Panc1 (cell line): Measurements from ENCODE around the gene CUX1. TPM values are rescaled to one million over a fixed set of nuclear protein-coding genes. Genes with fewer than 3 reads are reported as not detected.

ENCODE experiments used
- ATAC-seq: fragments of 200-7000 bp; cut with Tn5 transposase; 2 replicates; pipeline ENCODE4 v1.9.1; 2020; ENCODE audit warnings: mild to moderate bottlenecking, moderate library complexity
- BruUV-seq: library from RNA; stranded (reverse); fragments of 400-500 nt; replicated peaks from 2 replicates; lab custom pipeline; 2021; lab: Mats Ljungman, UMichigan
- CTCF ChIA-PET: fragments of 300-600 bp; sonication (Branson Sonifier 250); formaldehyde crosslinking; loops from one replicate; lab custom pipeline; 2022; ENCODE audit warnings: antibody characterized with exemption; lab: Charles Lee
- POLR2A ChIA-PET: fragments of 300-600 bp; sonication (Branson Sonifier 250); formaldehyde crosslinking; loops from one replicate; lab custom pipeline; 2022; ENCODE audit warnings: antibody characterized with exemption; lab: Charles Lee
- DNase-seq: peaks from one replicate; pipeline ENCODE4 v3.0.0-alpha.2; 2010; ENCODE audit warnings: low read depth, low spot score
- H3K27ac ChIP-seq: 2 replicates; pipeline ENCODE4 v1.5.1; 2011; ENCODE audit warnings: mild to moderate bottlenecking, low read length, inconsistent platforms
- H3K27me3 ChIP-seq: fragments of 200-500 bp; sonication (Bioruptor generic); 2 replicates; pipeline ENCODE4 v1.6.0; 2014; ENCODE audit warnings: low read length, inconsistent platforms; ENCODE audit not compliant: control insufficient read depth, insufficient read depth
- H3K36me3 ChIP-seq: fragments of 200-500 bp; sonication (Bioruptor generic); 2 replicates; pipeline ENCODE4 v1.5.1; 2014; ENCODE audit warnings: inconsistent platforms, mild to moderate bottlenecking, low read length, moderate library complexity; ENCODE audit not compliant: control insufficient read depth, insufficient read depth
- H3K4me1 ChIP-seq: 2 replicates; pipeline ENCODE4 v1.5.1; 2011; ENCODE audit warnings: inconsistent platforms, mild to moderate bottlenecking, low read length, moderate library complexity; ENCODE audit not compliant: control insufficient read depth, insufficient read depth
- H3K4me3 ChIP-seq, 2 experiments: 2 replicates each; pipeline ENCODE4 v1.5.1; 2011 to 2012; ENCODE audit warnings: low read depth in 2 of 2, low read length in 2 of 2, mild to moderate bottlenecking in 2 of 2, inconsistent platforms in 1 of 2, moderate library complexity in 1 of 2
- H3K9me3 ChIP-seq: fragments of 200-500 bp; sonication (Bioruptor generic); 2 replicates; pipeline ENCODE4 v1.5.1; 2014; ENCODE audit warnings: low read depth, mild to moderate bottlenecking, inconsistent platforms, low read length, moderate library complexity; ENCODE audit not compliant: control insufficient read depth, insufficient read depth
- CTCF ChIP-seq: fragments of 450-650 bp; IDR thresholded peaks from 2 replicates; pipeline ENCODE4 v1.5.1; 2017; ENCODE audit warnings: mild to moderate bottlenecking
- POLR2AphosphoS5 ChIP-seq: IDR thresholded peaks from 2 replicates; pipeline ENCODE4 v1.6.1; 2012; ENCODE audit warnings: mild to moderate bottlenecking, low read depth, low read length, moderate library complexity
- REST ChIP-seq, 2 experiments: IDR thresholded peaks; 2 replicates each; pipeline ENCODE4 v1.6.1; 2011 to 2012; ENCODE audit warnings: low read depth in 2 of 2, control low read depth in 1 of 2, low read length in 1 of 2, mild to moderate bottlenecking in 1 of 2, moderate library complexity in 1 of 2; ENCODE audit not compliant: insufficient read depth in 1 of 2
- SIN3A ChIP-seq: IDR thresholded peaks from 2 replicates; pipeline ENCODE4 v1.6.1; 2012; ENCODE audit warnings: low read depth, mild to moderate bottlenecking, low read length, moderate library complexity, borderline replicate concordance; ENCODE audit not compliant: insufficient read depth
- TCF7L2 ChIP-seq: IDR thresholded peaks from 2 replicates; pipeline ENCODE4 v1.6.1; 2011; ENCODE audit warnings: mild to moderate bottlenecking, low read depth, low read length, inconsistent platforms
- in situ Hi-C: cut with HindIII; loops from 2 replicates; pipeline ENCODE4 v1.10.0; 2016; ENCODE audit warnings: low sequenced_read_pairs, low pct_unique_long_range_greater_than_20kb
- intact Hi-C: fragments of 100-400 bp; cut with micrococcal nuclease; formaldehyde crosslinking; loops from one replicate; pipeline ENCODE4 v1.10.0; 2022; ENCODE audit not compliant: unreplicated experiment
- total RNA-seq: library from RNA; stranded (reverse); gene quantifications from one replicate; pipeline ENCODE4 v1.2.1, GENCODE V29; 2021; ENCODE audit not compliant: unreplicated experiment

Gene CUX1
- total RNA-seq, 1 experiment from 2014 or later, result 50.9 TPM

DNA sequence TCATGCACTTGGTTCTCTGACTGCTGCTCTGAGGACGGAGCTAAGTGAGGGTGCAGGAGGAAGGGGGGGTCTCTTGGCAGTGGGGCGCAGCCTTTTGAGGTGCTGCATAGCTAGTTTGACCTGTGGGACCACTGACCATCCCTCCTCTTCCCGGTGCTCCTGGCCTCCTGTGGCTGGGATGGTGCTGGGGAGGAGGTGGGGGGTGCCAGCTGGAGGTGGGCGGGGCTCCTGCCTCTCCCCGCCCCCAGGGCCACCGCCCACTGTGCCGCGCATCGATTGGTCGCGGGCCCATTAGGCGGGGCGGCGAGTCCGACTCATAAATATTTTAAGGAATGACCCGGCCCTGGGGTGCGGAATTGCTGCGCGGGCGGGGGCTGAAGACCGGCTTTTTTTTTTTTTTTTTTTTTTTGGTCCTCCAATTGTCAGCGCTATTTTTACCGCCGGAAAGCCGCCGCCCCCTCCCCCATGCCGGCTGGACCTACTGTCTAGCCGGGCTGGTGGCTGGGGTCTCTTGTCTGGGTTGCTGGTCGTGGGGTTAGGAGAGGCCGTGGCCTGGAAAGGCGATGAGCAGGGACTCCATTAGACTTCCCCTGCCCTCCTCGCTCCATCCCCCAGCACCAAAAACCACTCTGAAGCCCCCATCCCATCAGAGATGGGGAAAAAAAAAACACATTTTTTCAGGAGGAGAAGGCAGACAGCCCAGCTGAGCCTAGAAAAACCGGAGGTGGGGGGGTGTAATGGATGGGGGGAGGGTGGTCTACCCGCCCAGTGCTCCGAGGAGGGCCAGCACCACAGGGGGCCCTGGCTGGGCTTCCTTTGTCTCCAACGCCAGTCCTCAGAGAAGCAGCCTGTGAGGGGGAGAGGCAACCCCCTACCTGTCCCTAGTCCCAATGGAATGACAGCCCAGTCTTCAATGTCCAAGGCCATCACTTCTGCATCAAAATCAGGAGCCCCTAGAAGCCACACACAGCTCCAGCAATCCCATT, 475.7 kb downstream of the CUX1 start:
- intact Hi-C loops (no loop called here), in situ Hi-C loops (no loop called here)
- H3K4me1 ChIP-seq, result no peaks in the 10 kb centered on the region
- ChIA-PET CTCF (no interaction called here), POLR2A (interaction anchor here (0.7 kb wide), 1 partner anchor 70 kb away, joined by 12 read pairs; no protein-coding TSS in a partner anchor)
- TF ChIP-seq SIN3A, result no peak
- TF ChIP-seq POLR2AphosphoS5, result no peak
- TF ChIP-seq REST (IDR thresholded peaks at IDR 0.05; ENCODE audit: insufficient read depth in 1 of 2, low read depth in 2 of 2, low read length in 1 of 2), result no peak
- TF ChIP-seq CTCF, result no peak
- TF ChIP-seq TCF7L2, result no peak
- H3K27me3 ChIP-seq, result no peaks in the 10 kb centered on the region
- no peak overlapping the region for H3K27ac ChIP-seq
- H3K9me3 ChIP-seq, result no peaks in the 10 kb centered on the region
- no peaks in the 10 kb centered on the region for H3K36me3 ChIP-seq
- ATAC-seq, result no peak
- no peak overlapping the region for H3K4me3 ChIP-seq
- no TSS peak for BruUV-seq
- no peak for DNase-seq

GRCh38 chr7:102294589-102294988, 477.2 kb downstream of the CUX1 start:
- no peak overlapping the region for H3K4me3 ChIP-seq
- ATAC-seq, result no peak
- no peaks in the 10 kb centered on the region for H3K27me3 ChIP-seq
- intact Hi-C loops, result no loop called here
- no peaks in the 10 kb centered on the region for H3K9me3 ChIP-seq
- DNase-seq, result no peak
- no peak overlapping the region for H3K27ac ChIP-seq
- no peaks in the 10 kb centered on the region for H3K36me3 ChIP-seq
- ChIA-PET CTCF (no interaction called here), POLR2A (no interaction called here)
- TF ChIP-seq CTCF (no peak), SIN3A (no peak), REST (IDR thresholded peaks at IDR 0.05; ENCODE audit: insufficient read depth in 1 of 2, low read depth in 2 of 2, low read length in 1 of 2) (no peak), TCF7L2 (no peak), POLR2AphosphoS5 (no peak)
- H3K4me1 ChIP-seq, result no peaks in the 10 kb centered on the region
- in situ Hi-C loops, result no loop called here
- BruUV-seq, result no TSS peak
